ENCODE measurements around the gene AHNAK2. TPM values are rescaled to one million over a fixed set of nuclear protein-coding genes. Genes with fewer than 3 reads are reported as not detected.

Gene AHNAK2
- total RNA-seq, 2 donors from 2014 or later = 5.1 to 21.5 TPM

GRCh38 chr14:104983231-104983721, 5.1 kb upstream of the AHNAK2 start:
- Histone ChIP-seq H3K4me3 (no peak overlapping the region), H3K27ac (no peak overlapping the region), H3K27me3 (peaks cover 7% of the 10 kb centered on the region), H3K9me3 (no peaks in the 10 kb centered on the region), H3K36me3 (no peaks in the 10 kb centered on the region), H3K4me1 (peaks cover 5% of the 10 kb centered on the region), H3K9ac (ENCODE audit: low read depth in 2 of 2, low read length in 2 of 2) (no peak overlapping the region)
- TF ChIP-seq, protein P1, sequence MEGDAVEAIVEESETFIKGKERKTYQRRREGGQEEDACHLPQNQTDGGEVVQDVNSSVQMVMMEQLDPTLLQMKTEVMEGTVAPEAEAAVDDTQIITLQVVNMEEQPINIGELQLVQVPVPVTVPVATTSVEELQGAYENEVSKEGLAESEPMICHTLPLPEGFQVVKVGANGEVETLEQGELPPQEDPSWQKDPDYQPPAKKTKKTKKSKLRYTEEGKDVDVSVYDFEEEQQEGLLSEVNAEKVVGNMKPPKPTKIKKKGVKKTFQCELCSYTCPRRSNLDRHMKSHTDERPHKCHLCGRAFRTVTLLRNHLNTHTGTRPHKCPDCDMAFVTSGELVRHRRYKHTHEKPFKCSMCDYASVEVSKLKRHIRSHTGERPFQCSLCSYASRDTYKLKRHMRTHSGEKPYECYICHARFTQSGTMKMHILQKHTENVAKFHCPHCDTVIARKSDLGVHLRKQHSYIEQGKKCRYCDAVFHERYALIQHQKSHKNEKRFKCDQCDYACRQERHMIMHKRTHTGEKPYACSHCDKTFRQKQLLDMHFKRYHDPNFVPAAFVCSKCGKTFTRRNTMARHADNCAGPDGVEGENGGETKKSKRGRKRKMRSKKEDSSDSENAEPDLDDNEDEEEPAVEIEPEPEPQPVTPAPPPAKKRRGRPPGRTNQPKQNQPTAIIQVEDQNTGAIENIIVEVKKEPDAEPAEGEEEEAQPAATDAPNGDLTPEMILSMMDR (IDR thresholded peaks at IDR 0.05) = no peak
- intact Hi-C loops (cut with DNase I) = loop anchor here (5.0 kb wide), 1 partner anchor 34 kb away; no protein-coding TSS in a partner anchor
- no peak for DNase-seq

DNA sequence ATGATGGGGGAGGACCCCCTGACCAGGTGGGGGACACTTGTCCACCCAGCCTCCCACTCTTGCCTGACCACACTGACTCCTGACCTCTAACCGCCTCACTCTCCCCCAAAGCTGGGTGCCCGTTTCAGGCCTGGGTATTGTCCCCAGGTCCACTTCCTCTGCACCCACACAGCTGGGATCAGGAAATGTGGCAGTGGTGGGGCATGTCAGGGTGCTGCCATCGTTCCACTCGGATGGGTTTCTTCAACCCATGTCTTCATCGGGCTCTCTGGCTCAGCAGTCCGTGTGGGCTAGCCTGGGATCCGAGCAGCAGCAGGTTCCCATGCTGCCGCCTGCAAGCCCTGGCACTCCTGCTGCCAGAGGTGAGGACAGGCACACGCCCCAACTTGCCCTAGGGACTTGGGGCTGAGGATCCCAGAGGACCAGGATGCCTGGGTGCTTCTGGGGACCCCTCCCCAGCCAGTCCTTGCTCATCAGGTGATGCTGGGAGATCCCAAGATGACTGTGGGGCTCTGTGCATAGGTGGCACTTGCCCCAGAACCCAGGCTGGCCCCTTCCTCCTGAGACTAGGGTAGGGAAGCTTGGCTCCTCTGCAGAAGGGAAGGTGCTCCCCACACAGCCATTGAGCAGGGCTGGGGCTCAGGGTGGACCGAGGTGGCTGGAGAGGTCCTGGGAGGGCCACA, 4.5 kb upstream of the AHNAK2 start:
- Histone ChIP-seq H3K36me3 (no peaks in the 10 kb centered on the region), H3K9ac (ENCODE audit: low read depth in 2 of 2, low read length in 2 of 2) (no peak overlapping the region), H3K27ac (no peak overlapping the region), H3K27me3 (peaks cover 8% of the 10 kb centered on the region), H3K4me1 (peaks cover 8% of the 10 kb centered on the region), H3K4me3 (no peak overlapping the region), H3K9me3 (no peaks in the 10 kb centered on the region)
- intact Hi-C loops (cut with DNase I) = loop anchor here (5.0 kb wide), 1 partner anchor 35 kb away; no protein-coding TSS in a partner anchor
- TF ChIP-seq, protein P1 (IDR thresholded peaks at IDR 0.05) = no peak
- DNase-seq = no peak

DNA sequence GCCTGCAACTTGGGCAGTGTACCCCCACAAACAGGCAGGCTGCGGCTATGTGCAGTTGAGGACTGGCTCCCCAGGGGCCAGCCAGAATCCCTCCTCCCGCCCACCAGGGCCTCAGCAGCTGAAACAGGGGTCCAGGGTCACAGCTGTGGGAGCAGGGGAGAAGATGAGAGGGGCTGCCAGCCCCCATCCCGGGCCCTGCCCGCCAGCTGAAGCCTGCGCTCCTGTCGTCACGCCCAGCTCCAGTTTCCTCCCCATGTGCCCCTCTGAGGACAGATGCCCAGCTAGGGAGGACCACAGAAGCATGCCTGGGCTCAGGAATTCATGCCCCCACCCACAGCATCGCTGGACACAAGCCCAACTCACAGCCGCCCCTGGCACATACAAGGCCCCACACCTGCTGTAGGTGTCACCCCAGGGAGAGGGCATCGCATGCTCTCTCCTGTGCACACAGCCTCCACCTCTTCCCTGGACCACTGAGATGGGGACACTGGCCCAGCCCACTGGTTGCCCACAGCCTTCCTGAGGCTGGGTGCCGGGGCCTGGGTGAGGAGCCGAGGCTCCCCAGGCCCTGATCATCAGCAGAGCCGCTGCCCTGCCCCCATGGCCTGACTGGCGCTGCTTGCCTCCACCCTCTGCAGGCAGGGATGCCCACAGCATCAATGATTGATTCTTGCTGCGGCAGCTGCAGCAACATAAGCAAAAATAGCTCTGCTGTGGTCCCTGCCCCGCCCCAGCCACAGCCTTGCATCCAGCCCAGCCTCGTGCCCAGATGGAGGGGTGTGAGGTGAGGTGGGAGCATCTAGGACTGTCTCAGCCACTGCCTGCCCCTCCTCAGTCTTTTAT, 3.7 kb upstream of the AHNAK2 start:
- H3K4me1 ChIP-seq = peaks cover 15% of the 10 kb centered on the region
- TF ChIP-seq, protein P1 (IDR thresholded peaks at IDR 0.05) = no peak
- no peak for DNase-seq
- H3K27ac ChIP-seq = no peak overlapping the region
- H3K9me3 ChIP-seq = no peaks in the 10 kb centered on the region
- no peak overlapping the region for H3K4me3 ChIP-seq
- H3K9ac ChIP-seq (ENCODE audit: low read depth in 2 of 2, low read length in 2 of 2) = no peak overlapping the region
- intact Hi-C loops (cut with DNase I) = loop anchor here (5.0 kb wide), 1 partner anchor 35 kb away; no protein-coding TSS in a partner anchor
- no peaks in the 10 kb centered on the region for H3K36me3 ChIP-seq
- peaks cover 16% of the 10 kb centered on the region for H3K27me3 ChIP-seq

- TF ChIP-seq, protein P1 (IDR thresholded peaks at IDR 0.05) = no peak
- H3K4me3 ChIP-seq = no peak overlapping the region
- H3K4me1 ChIP-seq = peaks cover 16% of the 10 kb centered on the region
- H3K9me3 ChIP-seq = no peaks in the 10 kb centered on the region
- peaks cover 22% of the 10 kb centered on the region for H3K27me3 ChIP-seq
- peak; percentile 16 for DNase-seq
- no peak overlapping the region for H3K9ac ChIP-seq (ENCODE audit: low read depth in 2 of 2, low read length in 2 of 2)
- no peak overlapping the region for H3K27ac ChIP-seq
- intact Hi-C loops (cut with DNase I) = loop anchor here (5.0 kb wide), 1 partner anchor 36 kb away; no protein-coding TSS in a partner anchor
- no peaks in the 10 kb centered on the region for H3K36me3 ChIP-seq
Measured at GRCh38 chr14:104980611-104981531, 2.7 kb upstream of the AHNAK2 start.

Measured in colonic mucosa (tissue), 4 donors.